BLaER1 (cell line): ENCODE measurements around the gene TMEM131L.

Experiments used
- H3K27ac ChIP-seq: shearing (Covaris generic); formaldehyde crosslinking; 2 replicates; pipeline ENCODE4 v1.8.1; 2022
- H3K27me3 ChIP-seq: shearing (Covaris generic); formaldehyde crosslinking; 2 replicates; pipeline ENCODE4 v1.8.1; 2022
- H3K36me3 ChIP-seq: shearing (Covaris generic); formaldehyde crosslinking; 2 replicates; pipeline ENCODE4 v1.8.1; 2022
- H3K4me1 ChIP-seq: shearing (Covaris generic); formaldehyde crosslinking; 2 replicates; pipeline ENCODE4 v1.8.1; 2022
- H3K4me2 ChIP-seq: shearing (Covaris generic); formaldehyde crosslinking; 2 replicates; pipeline ENCODE4 v1.8.1; 2022
- H3K4me3 ChIP-seq: shearing (Covaris generic); formaldehyde crosslinking; 2 replicates; pipeline ENCODE4 v1.8.1; 2022
- H3K9ac ChIP-seq: shearing (Covaris generic); formaldehyde crosslinking; 2 replicates; pipeline ENCODE4 v1.8.1; 2022
- H3K9me3 ChIP-seq: shearing (Covaris generic); formaldehyde crosslinking; 2 replicates; pipeline ENCODE4 v1.8.1; 2022
- H4K20me1 ChIP-seq: shearing (Covaris generic); formaldehyde crosslinking; 2 replicates; pipeline ENCODE4 v1.8.1; 2022
- Cebpa-rat ChIP-seq: shearing (Covaris generic); IDR thresholded peaks from 2 replicates; pipeline ENCODE4 v1.8.1; 2022

Gene TMEM131L

GRCh38 chr4:153485860-153486259, 19.7 kb downstream of the TMEM131L start:
- H3K9me3 ChIP-seq: no peaks in the 10 kb centered on the region
- H3K9ac ChIP-seq: peak overlapping the region; percentile 85
- peaks cover 100% of the 10 kb centered on the region for H4K20me1 ChIP-seq
- H3K36me3 ChIP-seq: peaks cover 52% of the 10 kb centered on the region
- peak overlapping the region; percentile 86 for H3K4me2 ChIP-seq
- peak overlapping the region; percentile 91 for H3K27ac ChIP-seq
- peak overlapping the region; percentile 70; the same call in 1 of the 2 replicates for H3K4me3 ChIP-seq
- peaks cover 85% of the 10 kb centered on the region for H3K4me1 ChIP-seq
- TF ChIP-seq Cebpa-rat: no peak
- no peaks in the 10 kb centered on the region for H3K27me3 ChIP-seq

- H3K4me2 ChIP-seq: peak overlapping the region; percentile 86
- peak overlapping the region; percentile 85 for H3K9ac ChIP-seq
- peaks cover 46% of the 10 kb centered on the region for H3K36me3 ChIP-seq
- H3K27me3 ChIP-seq: no peaks in the 10 kb centered on the region
- no peaks in the 10 kb centered on the region for H3K9me3 ChIP-seq
- peaks cover 100% of the 10 kb centered on the region for H4K20me1 ChIP-seq
- H3K4me1 ChIP-seq: peaks cover 83% of the 10 kb centered on the region
- peak overlapping the region; percentile 70 for H3K4me3 ChIP-seq
- H3K27ac ChIP-seq: peak overlapping the region; percentile 91
- TF ChIP-seq Cebpa-rat: no peak
Observed at GRCh38 chr4:153486281-153487151, 20.4 kb downstream of the TMEM131L start.

GRCh38 chr4:153488006-153488891, 22.1 kb downstream of the TMEM131L start:
- H3K27ac ChIP-seq: peak overlapping the region; percentile 91
- peaks cover 100% of the 10 kb centered on the region for H4K20me1 ChIP-seq
- peak overlapping the region; percentile 86 for H3K4me2 ChIP-seq
- no peaks in the 10 kb centered on the region for H3K27me3 ChIP-seq
- peaks cover 83% of the 10 kb centered on the region for H3K4me1 ChIP-seq
- H3K4me3 ChIP-seq: peak overlapping the region; percentile 70
- H3K36me3 ChIP-seq: peaks cover 37% of the 10 kb centered on the region
- TF ChIP-seq Cebpa-rat: no peak
- H3K9me3 ChIP-seq: no peaks in the 10 kb centered on the region
- peak overlapping the region; percentile 85 for H3K9ac ChIP-seq

- no peak for TF ChIP-seq Cebpa-rat
- H3K9ac ChIP-seq: peak overlapping the region; percentile 85
- H3K27ac ChIP-seq: peak overlapping the region; percentile 91
Observed at GRCh38 chr4:153489856-153490558, 23.8 kb downstream of the TMEM131L start.

GRCh38 chr4:153490985-153491483, 24.9 kb downstream of the TMEM131L start:
- TF ChIP-seq Cebpa-rat: no peak
- Histone ChIP-seq H3K27ac (peak overlapping the region; percentile 91), H3K9me3 (no peaks in the 10 kb centered on the region), H3K4me1 (peaks cover 83% of the 10 kb centered on the region), H3K4me3 (peak overlapping the region; percentile 70), H3K4me2 (peak overlapping the region; percentile 86), H3K27me3 (no peaks in the 10 kb centered on the region), H3K9ac (peak overlapping the region; percentile 85), H3K36me3 (peaks cover 46% of the 10 kb centered on the region), H4K20me1 (peaks cover 100% of the 10 kb centered on the region)

More at GRCh38 chr4:153489856-153490558, 23.8 kb downstream of the TMEM131L start:
- H3K36me3 ChIP-seq: peaks cover 44% of the 10 kb centered on the region
- peaks cover 100% of the 10 kb centered on the region for H4K20me1 ChIP-seq
- H3K4me1 ChIP-seq: peaks cover 83% of the 10 kb centered on the region
- H3K27me3 ChIP-seq: no peaks in the 10 kb centered on the region
- H3K4me3 ChIP-seq: peak overlapping the region; percentile 70
- no peaks in the 10 kb centered on the region for H3K9me3 ChIP-seq
- H3K4me2 ChIP-seq: peak overlapping the region; percentile 86

- H3K36me3 ChIP-seq: peaks cover 60% of the 10 kb centered on the region
- H3K9me3 ChIP-seq: no peaks in the 10 kb centered on the region
- peaks cover 100% of the 10 kb centered on the region for H4K20me1 ChIP-seq
- no peak for TF ChIP-seq Cebpa-rat
- peak overlapping the region; percentile 55; the same call in 1 of the 2 replicates for H3K9ac ChIP-seq
- peak overlapping the region; percentile 70 for H3K4me3 ChIP-seq
- peak overlapping the region; percentile 58 for H3K27ac ChIP-seq
- peaks cover 94% of the 10 kb centered on the region for H3K4me1 ChIP-seq
- H3K27me3 ChIP-seq: no peaks in the 10 kb centered on the region
- peak overlapping the region; percentile 86 for H3K4me2 ChIP-seq
Observed at GRCh38 chr4:153494562-153494961, 28.4 kb downstream of the TMEM131L start.

- peaks cover 65% of the 10 kb centered on the region for H3K36me3 ChIP-seq
- peak overlapping the region; percentile 70 for H3K4me3 ChIP-seq
- no peaks in the 10 kb centered on the region for H3K9me3 ChIP-seq
- TF ChIP-seq Cebpa-rat: no peak
- no peaks in the 10 kb centered on the region for H3K27me3 ChIP-seq
- peak overlapping the region; percentile 58 for H3K27ac ChIP-seq
- peaks cover 100% of the 10 kb centered on the region for H4K20me1 ChIP-seq
- peak overlapping the region; percentile 86 for H3K4me2 ChIP-seq
- H3K9ac ChIP-seq: peak overlapping the region; percentile 55
- H3K4me1 ChIP-seq: peaks cover 95% of the 10 kb centered on the region
Observed at GRCh38 chr4:153495480-153496193, 29.5 kb downstream of the TMEM131L start.

GRCh38 chr4:153497091-153497531, 31.0 kb downstream of the TMEM131L start:
- TF ChIP-seq Cebpa-rat: no peak
- peak overlapping the region; percentile 86 for H3K4me2 ChIP-seq
- peaks cover 100% of the 10 kb centered on the region for H3K4me1 ChIP-seq
- no peaks in the 10 kb centered on the region for H3K27me3 ChIP-seq
- H3K36me3 ChIP-seq: peaks cover 74% of the 10 kb centered on the region
- H3K4me3 ChIP-seq: peak overlapping the region; percentile 50
- peaks cover 100% of the 10 kb centered on the region for H4K20me1 ChIP-seq
- no peaks in the 10 kb centered on the region for H3K9me3 ChIP-seq
- H3K27ac ChIP-seq: peak overlapping the region; percentile 58
- H3K9ac ChIP-seq: peak overlapping the region; percentile 55
